Inferior parietal cortex (tissue), 1 donor: ENCODE results near the gene C1QTNF12.
"Not testable (repeated sequence)": the region's sequence is repeated elsewhere in the genome, so short reads cannot be mapped to it uniquely, and the experiment has no call there.

Experiments used
- DNase-seq: peaks from one replicate; pipeline ENCODE4 v3.0.0-alpha.2; 2016; ENCODE audit errors: extremely low spot score

Gene C1QTNF12

DNA sequence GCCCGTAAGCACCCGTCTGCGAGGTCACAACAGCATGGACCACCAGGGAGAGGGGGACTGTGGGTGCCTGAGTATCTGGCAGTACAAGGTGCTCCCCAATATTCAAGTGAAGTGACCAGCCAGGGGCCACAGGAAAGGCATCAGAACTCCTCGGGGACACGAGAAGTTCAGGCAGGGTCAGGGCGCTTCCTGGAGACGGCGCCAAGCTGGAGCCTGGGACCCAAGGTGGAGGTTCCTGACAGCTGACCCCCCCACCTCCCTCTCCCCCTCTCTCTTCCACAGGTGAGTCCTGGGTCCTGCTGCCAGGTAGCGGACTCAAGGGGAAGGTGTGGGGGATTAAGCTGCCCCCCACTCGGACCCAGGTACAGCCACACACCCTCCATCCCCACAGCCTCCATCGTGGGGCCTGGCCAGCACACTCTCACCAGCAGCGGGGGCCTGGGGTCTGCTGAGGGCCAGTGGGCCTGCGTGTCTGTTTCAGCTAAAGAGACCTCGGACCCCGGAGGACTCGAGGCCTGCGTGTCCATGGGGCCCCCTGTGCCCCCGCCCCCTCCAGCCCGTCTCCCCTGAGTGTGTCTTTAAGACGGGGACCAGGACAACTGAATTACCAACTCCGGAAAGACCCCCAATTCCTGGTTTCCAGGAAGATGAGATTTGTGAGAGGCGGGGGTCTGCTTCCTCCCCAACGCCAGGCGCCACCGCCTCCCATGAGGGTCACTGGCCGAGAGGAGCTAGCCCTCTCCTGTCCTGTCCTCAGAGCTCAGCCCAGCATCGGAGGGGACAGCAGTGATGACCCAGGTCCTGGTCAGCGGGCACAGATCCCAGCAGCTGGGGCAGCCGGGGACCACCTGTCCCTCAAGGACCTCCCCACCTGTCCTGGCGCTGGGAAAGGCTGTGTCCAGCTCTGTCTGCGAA lies 46.3 kb downstream of the C1QTNF12 start:
- no peak for DNase-seq

DNA sequence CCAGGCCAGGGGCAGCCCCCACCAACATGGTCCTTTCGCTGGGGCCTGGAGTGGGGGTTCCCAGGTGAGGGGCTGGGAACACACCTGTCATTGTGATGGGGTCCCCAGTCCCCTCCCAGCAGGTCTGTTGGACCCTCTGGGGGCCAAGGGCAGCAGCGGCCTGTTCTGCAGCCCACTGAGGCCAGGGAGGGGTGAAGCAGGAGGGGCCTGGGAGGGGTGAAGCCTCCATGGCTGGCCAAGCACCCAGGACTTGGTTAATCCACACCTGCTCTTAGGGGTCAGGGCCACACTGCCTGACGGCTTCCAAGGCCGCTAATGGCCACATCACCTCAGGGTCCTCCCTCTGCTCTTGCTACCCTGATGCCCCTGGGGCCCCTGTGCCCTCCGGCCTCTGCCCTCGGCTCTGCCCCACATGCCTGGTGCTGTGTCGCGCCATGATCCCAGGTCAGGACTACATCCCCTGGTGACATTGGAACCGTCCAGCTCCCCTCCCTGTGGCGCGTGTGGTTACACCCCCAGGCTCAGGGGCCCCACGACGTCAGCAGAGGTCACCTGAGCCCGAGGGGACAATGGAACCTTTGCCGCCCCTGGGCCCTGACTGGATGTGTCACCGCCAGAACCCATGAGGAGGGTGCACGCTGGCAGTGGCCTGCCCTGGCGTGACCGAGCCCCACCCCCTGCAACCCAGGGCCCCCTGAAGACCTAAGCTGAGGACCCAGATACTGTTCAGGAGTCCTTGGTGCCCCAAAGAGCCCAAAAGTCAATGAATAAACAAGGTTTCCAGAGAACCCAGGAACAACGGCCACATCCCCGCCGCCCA lies 47.2 kb downstream of the C1QTNF12 start:
- DNase-seq = no peak

DNA sequence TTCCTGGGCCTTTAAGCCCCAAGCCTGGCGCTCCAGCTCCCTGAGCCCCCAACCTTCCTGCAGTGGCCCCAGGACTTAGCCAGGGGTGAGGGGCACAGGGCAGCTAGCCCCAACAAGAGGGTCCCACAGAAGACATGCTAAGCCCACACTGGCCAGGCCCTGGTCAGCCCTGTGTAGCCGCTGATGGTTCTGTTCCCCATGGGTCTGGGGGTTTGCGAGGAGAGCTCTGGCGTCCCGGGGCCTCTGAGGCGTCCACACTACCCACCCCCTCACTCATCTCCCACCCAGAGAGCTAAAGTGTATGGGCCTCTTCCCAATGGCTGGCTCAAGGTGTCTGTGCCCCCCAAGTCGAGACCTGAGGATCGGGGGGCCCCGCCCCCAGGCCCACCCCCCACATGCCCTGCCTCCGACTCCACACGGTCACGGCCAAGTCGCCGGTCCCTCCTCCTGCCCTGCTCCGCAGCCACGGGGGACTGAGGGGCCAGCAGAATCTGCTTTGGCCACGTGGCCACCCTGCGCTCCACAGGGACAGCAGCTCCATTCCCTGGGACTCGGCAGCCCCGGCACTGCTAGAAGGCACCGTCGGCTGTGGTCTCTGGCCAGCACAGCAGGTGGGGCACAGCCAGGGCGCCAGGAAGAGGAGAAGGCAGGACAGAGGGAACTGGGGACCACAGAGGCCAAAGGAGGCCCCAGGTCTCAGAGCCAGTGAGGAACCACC lies 47.9 kb downstream of the C1QTNF12 start:
- no peak for DNase-seq

DNA sequence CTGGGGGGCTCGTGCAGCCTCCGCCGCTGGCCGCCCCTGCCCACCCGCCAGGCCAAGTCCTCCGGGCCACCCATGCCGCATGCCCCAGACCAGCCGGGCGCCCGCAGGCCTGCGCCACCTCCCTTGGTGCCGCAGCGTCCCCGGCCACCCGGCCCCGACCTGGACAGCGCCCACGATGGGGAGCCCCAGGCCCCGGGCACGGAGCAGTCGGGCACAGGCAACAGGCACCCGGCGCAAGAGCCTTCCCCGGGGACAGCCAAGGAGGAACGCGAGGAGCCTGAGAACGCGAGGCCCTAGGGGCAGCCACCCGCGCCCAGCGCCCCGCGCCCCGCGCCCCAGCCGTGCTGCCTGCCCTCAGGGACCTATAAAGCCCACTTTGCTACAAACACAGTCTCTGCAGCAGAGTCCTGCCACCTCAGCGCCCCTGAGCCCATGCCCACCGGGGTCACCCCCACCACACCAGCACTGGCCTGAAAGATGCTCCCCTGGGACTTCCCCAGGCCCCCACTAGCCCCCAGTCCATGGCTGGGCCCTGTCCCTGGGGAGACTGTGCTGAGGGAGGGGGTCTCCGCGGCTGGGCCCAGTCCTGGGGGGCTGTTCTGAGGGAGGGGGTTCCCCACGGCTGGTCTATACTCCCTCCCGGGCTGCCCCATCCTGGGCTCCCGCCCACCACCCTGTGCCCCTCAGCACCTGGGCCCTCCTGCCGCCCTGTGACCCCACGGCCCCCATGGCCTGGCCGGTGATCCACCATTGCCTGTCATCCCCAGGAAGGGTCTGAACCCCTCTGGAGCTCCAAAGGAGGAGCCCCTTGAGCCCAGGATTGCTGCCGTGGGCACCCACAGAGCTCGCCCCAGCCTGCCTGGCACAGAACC lies 48.7 kb downstream of the C1QTNF12 start:
- DNase-seq = no peak

DNA sequence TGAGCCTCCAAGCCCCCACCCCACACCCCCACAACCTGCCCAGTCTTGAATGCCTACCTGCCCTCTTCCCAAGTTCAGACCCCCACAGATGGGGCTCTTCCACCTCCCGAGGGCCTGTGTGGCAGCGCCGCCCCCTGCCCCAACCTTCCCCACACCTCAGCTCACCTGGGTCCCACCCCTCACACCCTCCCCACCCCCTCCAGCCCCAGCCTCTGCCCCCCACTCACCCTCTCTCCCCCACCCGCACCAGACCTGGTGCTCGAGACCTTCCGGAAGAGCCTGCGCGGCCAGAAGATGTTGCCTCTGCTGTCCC lies 49.4 kb downstream of the C1QTNF12 start:
- no peak for DNase-seq

DNA sequence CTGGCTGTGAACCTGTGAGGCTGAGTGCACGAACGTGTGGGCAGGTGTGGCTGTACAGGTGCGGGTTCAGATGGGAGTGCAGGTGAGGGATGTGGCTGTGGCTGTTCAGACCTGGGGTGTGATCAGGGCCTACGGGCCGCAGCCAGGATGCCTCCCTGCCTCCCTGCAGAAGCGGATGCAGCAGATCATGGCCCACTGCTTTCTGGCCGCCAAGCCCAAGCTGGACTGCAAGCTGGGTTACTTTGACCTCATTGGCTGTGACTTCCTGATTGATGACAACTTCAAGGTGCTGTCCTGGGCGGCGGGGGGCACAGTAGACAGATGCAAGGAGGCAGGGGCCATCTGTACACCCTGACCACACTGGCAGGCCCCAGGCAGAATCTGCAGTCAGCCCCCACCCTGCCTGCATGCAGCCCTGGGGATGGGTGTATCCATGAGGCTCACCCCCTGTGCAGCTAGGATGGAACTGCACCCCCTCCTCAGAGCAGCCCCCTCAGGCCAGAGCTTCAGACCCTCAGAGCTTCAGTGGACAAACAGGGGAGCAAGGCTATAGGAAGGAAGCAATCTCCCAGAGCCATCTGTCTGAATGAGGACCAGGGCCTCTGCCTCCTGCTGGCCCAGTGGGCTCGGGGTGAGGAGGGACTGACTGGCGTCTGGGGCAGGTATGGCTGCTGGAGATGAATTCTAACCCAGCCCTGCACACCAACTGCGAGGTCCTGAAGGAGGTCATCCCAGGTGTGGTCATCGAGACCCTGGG lies 49.9 kb downstream of the C1QTNF12 start:
- no peak for DNase-seq

DNA sequence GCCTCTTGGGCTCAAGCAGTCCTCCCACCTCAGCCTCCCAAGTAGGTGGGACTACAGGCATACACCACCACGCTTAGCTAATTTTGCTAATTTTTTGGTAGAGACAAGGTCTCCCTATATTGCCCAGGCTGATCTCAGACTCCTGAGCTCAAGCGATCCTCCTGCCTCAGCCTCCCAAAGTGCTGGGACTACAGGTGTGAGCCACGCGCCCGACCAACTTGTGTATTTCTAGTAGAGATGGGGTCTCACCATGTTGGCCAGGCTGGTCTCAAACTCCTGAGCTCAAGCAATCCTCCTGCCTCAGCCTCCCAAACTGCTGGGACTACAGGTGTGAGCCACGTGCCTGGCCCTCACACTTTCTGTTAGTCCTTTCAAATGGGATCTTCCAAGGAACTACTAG lies 50.8 kb downstream of the C1QTNF12 start:
- not testable (repeated sequence) for DNase-seq

DNA sequence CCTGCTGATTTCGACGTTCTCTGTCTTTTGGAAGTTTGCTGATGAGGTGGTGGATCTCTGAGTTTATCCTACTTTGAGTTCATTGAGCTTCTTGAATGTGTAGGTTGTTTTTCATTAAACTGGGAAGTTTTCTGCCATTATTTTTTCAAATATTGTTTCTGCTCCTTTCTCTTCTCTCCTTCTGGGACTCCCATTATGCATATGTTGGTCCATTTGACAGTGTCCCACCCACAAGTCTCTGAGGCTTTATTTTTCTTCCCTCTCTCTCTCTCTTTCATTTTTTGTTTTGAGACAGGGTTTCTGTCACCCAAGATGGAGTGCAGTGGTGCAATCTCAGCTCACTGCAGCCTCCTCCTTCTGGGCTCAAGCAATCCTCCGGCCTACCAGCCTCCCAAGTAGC lies 51.8 kb downstream of the C1QTNF12 start:
- no peak for DNase-seq
